Panc1 (cell line): Measurements from ENCODE around the gene DLGAP1.

Experiments used
- TF ChIP-seq, protein P1 (sequence below), 2 experiments: IDR thresholded peaks; 2 replicates each; pipeline ENCODE4 v1.6.1; 2011 to 2012; ENCODE audit warnings: low read depth in 2 of 2, control low read depth in 1 of 2, low read length in 1 of 2, mild to moderate bottlenecking in 1 of 2, moderate library complexity in 1 of 2; ENCODE audit not compliant: insufficient read depth in 1 of 2
- TF ChIP-seq, protein P2 (sequence below): fragments of 450-650 bp; IDR thresholded peaks from 2 replicates; pipeline ENCODE4 v1.5.1; 2017; ENCODE audit warnings: mild to moderate bottlenecking

GRCh38 chr18:4284528-4284927, 170.6 kb downstream of the DLGAP1 start:
- TF ChIP-seq, protein P1, sequence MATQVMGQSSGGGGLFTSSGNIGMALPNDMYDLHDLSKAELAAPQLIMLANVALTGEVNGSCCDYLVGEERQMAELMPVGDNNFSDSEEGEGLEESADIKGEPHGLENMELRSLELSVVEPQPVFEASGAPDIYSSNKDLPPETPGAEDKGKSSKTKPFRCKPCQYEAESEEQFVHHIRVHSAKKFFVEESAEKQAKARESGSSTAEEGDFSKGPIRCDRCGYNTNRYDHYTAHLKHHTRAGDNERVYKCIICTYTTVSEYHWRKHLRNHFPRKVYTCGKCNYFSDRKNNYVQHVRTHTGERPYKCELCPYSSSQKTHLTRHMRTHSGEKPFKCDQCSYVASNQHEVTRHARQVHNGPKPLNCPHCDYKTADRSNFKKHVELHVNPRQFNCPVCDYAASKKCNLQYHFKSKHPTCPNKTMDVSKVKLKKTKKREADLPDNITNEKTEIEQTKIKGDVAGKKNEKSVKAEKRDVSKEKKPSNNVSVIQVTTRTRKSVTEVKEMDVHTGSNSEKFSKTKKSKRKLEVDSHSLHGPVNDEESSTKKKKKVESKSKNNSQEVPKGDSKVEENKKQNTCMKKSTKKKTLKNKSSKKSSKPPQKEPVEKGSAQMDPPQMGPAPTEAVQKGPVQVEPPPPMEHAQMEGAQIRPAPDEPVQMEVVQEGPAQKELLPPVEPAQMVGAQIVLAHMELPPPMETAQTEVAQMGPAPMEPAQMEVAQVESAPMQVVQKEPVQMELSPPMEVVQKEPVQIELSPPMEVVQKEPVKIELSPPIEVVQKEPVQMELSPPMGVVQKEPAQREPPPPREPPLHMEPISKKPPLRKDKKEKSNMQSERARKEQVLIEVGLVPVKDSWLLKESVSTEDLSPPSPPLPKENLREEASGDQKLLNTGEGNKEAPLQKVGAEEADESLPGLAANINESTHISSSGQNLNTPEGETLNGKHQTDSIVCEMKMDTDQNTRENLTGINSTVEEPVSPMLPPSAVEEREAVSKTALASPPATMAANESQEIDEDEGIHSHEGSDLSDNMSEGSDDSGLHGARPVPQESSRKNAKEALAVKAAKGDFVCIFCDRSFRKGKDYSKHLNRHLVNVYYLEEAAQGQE (IDR thresholded peaks at IDR 0.05; ENCODE audit: insufficient read depth in 1 of 2, low read depth in 2 of 2, low read length in 1 of 2) = no peak
- TF ChIP-seq, protein P2, sequence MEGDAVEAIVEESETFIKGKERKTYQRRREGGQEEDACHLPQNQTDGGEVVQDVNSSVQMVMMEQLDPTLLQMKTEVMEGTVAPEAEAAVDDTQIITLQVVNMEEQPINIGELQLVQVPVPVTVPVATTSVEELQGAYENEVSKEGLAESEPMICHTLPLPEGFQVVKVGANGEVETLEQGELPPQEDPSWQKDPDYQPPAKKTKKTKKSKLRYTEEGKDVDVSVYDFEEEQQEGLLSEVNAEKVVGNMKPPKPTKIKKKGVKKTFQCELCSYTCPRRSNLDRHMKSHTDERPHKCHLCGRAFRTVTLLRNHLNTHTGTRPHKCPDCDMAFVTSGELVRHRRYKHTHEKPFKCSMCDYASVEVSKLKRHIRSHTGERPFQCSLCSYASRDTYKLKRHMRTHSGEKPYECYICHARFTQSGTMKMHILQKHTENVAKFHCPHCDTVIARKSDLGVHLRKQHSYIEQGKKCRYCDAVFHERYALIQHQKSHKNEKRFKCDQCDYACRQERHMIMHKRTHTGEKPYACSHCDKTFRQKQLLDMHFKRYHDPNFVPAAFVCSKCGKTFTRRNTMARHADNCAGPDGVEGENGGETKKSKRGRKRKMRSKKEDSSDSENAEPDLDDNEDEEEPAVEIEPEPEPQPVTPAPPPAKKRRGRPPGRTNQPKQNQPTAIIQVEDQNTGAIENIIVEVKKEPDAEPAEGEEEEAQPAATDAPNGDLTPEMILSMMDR = no peak
